Mammary epithelial cell (primary cell): Measurements from ENCODE around the gene BSN.

ENCODE experiments used
- EZH2 ChIP-seq: IDR thresholded peaks from 2 replicates; pipeline ENCODE4 v1.6.1; 2012; ENCODE audit warnings: low read length, inconsistent platforms, borderline replicate concordance
- TF ChIP-seq, protein P1 (sequence below), 2 donors: IDR thresholded peaks in 1 of 2; conservative IDR thresholded peaks in 1 of 2; 2 replicates each; pipeline ENCODE4 v1.5.1; 2011 to 2012; ENCODE audit warnings: inconsistent platforms in 2 of 2, low read length in 2 of 2, mild to moderate bottlenecking in 2 of 2, control low read depth in 1 of 2, low read depth in 1 of 2; ENCODE audit not compliant: insufficient read depth in 1 of 2; ENCODE audit errors: extremely low read depth in 1 of 2

DNA sequence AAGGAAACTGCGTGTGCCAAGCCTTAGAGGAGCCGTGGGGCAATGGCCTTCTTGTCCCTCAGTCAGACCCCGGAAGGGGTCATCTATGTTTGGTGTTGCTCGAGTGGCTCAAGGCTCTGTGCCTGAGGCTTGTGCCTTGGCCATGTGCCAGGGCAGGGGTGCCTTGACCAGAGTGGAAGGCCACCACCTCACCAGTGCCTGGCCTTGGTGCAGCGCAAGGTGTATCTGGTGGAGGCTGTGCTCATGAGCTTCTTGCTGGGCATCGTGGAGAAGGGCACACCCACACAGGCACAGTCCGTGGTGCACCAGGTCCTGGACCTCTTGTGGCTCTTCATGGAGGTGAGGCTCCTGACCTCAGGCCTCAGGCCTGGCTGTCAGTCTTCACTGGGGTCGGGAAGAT, 145.7 kb downstream of the BSN start:
- TF ChIP-seq, protein P1, sequence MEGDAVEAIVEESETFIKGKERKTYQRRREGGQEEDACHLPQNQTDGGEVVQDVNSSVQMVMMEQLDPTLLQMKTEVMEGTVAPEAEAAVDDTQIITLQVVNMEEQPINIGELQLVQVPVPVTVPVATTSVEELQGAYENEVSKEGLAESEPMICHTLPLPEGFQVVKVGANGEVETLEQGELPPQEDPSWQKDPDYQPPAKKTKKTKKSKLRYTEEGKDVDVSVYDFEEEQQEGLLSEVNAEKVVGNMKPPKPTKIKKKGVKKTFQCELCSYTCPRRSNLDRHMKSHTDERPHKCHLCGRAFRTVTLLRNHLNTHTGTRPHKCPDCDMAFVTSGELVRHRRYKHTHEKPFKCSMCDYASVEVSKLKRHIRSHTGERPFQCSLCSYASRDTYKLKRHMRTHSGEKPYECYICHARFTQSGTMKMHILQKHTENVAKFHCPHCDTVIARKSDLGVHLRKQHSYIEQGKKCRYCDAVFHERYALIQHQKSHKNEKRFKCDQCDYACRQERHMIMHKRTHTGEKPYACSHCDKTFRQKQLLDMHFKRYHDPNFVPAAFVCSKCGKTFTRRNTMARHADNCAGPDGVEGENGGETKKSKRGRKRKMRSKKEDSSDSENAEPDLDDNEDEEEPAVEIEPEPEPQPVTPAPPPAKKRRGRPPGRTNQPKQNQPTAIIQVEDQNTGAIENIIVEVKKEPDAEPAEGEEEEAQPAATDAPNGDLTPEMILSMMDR (conservative IDR thresholded peaks at IDR 0.05 in 1 of 2, IDR thresholded peaks at IDR 0.05 in 1 of 2; ENCODE audit: extremely low read depth in 1 of 2, insufficient read depth in 1 of 2, low read depth in 1 of 2, low read length in 2 of 2), result no peak
- no peak for TF ChIP-seq EZH2
